Esophagus squamous epithelium (tissue), 4 donors: Measurements from ENCODE around the gene DTX2.

Experiments used
- POLR2A ChIP-seq, 4 donors: fragments of 450-650 bp; IDR thresholded peaks; one replicate each; pipeline ENCODE4 v1.6.1; 2017; ENCODE audit warnings: antibody characterized with exemption in 4 of 4, mild to moderate bottlenecking in 4 of 4, moderate library complexity in 3 of 4
- TF ChIP-seq, protein P1 (sequence below), 6 experiments: fragments of 450-650 bp in 4 of 6; fragments of 200-600 bp in 2 of 6; sonication (generic) in 2 of 6; IDR thresholded peaks; one replicate each; pipeline ENCODE4 v1.5.1; 2016 to 2019; ENCODE audit warnings: antibody characterized with exemption in 6 of 6, mild to moderate bottlenecking in 4 of 6, moderate library complexity in 4 of 6

- TF ChIP-seq, protein P1, sequence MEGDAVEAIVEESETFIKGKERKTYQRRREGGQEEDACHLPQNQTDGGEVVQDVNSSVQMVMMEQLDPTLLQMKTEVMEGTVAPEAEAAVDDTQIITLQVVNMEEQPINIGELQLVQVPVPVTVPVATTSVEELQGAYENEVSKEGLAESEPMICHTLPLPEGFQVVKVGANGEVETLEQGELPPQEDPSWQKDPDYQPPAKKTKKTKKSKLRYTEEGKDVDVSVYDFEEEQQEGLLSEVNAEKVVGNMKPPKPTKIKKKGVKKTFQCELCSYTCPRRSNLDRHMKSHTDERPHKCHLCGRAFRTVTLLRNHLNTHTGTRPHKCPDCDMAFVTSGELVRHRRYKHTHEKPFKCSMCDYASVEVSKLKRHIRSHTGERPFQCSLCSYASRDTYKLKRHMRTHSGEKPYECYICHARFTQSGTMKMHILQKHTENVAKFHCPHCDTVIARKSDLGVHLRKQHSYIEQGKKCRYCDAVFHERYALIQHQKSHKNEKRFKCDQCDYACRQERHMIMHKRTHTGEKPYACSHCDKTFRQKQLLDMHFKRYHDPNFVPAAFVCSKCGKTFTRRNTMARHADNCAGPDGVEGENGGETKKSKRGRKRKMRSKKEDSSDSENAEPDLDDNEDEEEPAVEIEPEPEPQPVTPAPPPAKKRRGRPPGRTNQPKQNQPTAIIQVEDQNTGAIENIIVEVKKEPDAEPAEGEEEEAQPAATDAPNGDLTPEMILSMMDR (IDR thresholded peaks at IDR 0.05), result no peak
- TF ChIP-seq POLR2A (IDR thresholded peaks at IDR 0.05), result no peak
Observed at GRCh38 chr7:76424413-76425111, 36.9 kb upstream of the DTX2 start, which contains the start of gene ZP3.
